BJ (cell line): ENCODE results near the gene PSORS1C1. TPM values are rescaled to one million over a fixed set of nuclear protein-coding genes. Genes with fewer than 3 reads are reported as not detected.

Experiments used
- CTCF ChIA-PET: fragments of 350-600 bp; formaldehyde crosslinking; extraction: SDS; loops from one replicate; lab custom pipeline; 2021; ENCODE audit warnings: antibody characterized with exemption, inconsistent platforms; lab: Yijun Ruan, JAX
- POLR2A ChIA-PET: fragments of 300-600 bp; sonication (Branson Sonifier 250); formaldehyde crosslinking; extraction: SDS; loops from one replicate; lab custom pipeline; 2021; ENCODE audit warnings: antibody characterized with exemption; lab: Charles Lee
- DNase-seq: peaks from one replicate; pipeline ENCODE4 v3.0.0-alpha.2; 2011; ENCODE audit warnings: low read depth
- H3K27me3 ChIP-seq: 2 replicates; pipeline ENCODE4 v1.6.0; 2011; ENCODE audit warnings: low read length; ENCODE audit not compliant: control insufficient read depth, insufficient read depth
- H3K36me3 ChIP-seq: 2 replicates; pipeline ENCODE4 v1.5.1; 2011; ENCODE audit warnings: low read length; ENCODE audit not compliant: control insufficient read depth, insufficient read depth
- H3K4me3 ChIP-seq: 2 replicates; pipeline ENCODE4 v1.5.1; 2011; ENCODE audit warnings: low read depth, mild to moderate bottlenecking, control low read depth, low read length
- polyA plus RNA-seq: library from polyadenylated mRNA; depleted of rRNA; stranded (reverse); fragments of >200 nt; gene quantifications from 2 replicates; pipeline ENCODE4 v1.2.3, GENCODE V29; 2011
- TF ChIP-seq, protein P1 (sequence below): IDR thresholded peaks from 2 replicates; pipeline ENCODE4 v1.5.1; 2011; ENCODE audit warnings: low read depth, mild to moderate bottlenecking, control low read depth, inconsistent platforms, low read length, moderate library complexity; ENCODE audit not compliant: insufficient read depth

PSORS1C1 gene
- polyA plus RNA-seq, 1 experiment, result 6.7 TPM

DNA sequence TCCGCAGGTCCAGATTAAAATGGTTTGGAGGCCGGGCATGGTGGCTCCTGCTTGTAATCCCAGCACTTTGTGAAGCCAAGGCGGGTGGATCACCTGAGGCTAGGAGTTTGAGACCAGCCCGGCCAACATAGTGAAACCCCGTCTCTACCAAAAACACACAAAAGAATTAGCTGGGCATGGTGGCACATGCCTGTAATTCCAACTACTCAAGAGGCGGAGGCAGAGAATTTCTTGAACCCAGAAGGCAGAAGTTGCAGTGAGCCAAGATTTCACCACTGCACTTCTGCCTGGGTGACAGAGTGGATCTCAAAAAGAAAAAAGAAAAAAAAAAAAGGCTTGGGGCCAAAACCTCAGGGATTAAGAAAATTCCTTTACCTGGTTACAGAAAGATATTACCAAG lies 32.7 kb upstream of the PSORS1C1 start:
- POLR2A ChIA-PET, result no interaction called here

GRCh38 chr6:31083742-31084354 lies 30.8 kb upstream of the PSORS1C1 start:
- ChIA-PET CTCF (interaction anchor here (0.6 to 5.6 kb wide), 7 partner anchors 11 to 486 kb away, joined by 3 to 78 read pairs (median 5); partner anchors contain the start of gene VARS2), POLR2A (no interaction called here)
- no peak for DNase-seq
- Histone ChIP-seq H3K4me3 (no peak overlapping the region), H3K36me3 (no peaks in the 10 kb centered on the region), H3K27me3 (no peaks in the 10 kb centered on the region)
- TF ChIP-seq, protein P1, sequence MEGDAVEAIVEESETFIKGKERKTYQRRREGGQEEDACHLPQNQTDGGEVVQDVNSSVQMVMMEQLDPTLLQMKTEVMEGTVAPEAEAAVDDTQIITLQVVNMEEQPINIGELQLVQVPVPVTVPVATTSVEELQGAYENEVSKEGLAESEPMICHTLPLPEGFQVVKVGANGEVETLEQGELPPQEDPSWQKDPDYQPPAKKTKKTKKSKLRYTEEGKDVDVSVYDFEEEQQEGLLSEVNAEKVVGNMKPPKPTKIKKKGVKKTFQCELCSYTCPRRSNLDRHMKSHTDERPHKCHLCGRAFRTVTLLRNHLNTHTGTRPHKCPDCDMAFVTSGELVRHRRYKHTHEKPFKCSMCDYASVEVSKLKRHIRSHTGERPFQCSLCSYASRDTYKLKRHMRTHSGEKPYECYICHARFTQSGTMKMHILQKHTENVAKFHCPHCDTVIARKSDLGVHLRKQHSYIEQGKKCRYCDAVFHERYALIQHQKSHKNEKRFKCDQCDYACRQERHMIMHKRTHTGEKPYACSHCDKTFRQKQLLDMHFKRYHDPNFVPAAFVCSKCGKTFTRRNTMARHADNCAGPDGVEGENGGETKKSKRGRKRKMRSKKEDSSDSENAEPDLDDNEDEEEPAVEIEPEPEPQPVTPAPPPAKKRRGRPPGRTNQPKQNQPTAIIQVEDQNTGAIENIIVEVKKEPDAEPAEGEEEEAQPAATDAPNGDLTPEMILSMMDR, result peak; percentile 51

More for the DNA sequence above, 32.7 kb upstream of the PSORS1C1 start:
- no peak for DNase-seq
- H3K36me3 ChIP-seq, result no peaks in the 10 kb centered on the region
- no peaks in the 10 kb centered on the region for H3K27me3 ChIP-seq
- CTCF ChIA-PET, result interaction anchor here (0.7 to 10.4 kb wide), 7 partner anchors 9 to 358 kb away, joined by 3 to 194 read pairs (median 6); partner anchors contain the start of gene VARS2
- H3K4me3 ChIP-seq, result no peak overlapping the region
- TF ChIP-seq, protein P1, result no peak

DNA sequence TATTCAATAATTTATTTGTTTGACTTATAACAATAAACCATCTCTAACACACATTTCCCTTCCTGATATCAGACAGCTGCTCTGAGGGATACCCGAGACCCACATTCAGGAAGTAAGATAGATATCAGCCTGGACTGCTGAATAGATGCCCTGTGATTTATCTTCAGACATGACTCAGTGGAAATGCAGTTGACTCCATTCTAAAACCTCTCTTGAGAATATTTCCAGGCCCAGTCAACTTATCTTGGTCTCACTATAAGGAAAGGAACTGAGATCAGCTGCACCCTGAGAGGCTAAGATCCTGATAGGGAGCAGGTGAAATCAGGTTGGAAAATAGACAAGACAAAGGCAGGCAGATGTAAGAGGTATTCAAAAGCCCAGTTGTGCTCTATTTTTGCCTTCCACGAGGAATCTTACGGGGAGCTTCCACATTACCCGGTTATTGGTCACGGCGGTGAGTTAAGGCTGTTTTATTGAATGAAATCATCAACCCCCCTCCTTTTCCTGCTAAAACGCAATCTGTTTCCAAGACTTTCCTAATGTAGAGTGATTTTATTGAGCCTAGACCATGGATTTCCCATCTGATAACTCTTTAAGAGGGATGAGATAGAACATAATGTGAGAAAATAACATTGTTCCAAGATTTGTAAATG lies 27.7 kb upstream of the PSORS1C1 start:
- H3K4me3 ChIP-seq, result no peak overlapping the region
- H3K27me3 ChIP-seq, result no peaks in the 10 kb centered on the region; the same call in 1 of the 2 replicates
- no peaks in the 10 kb centered on the region for H3K36me3 ChIP-seq
- ChIA-PET POLR2A (interaction anchor here (0.6 kb wide), 1 partner anchor 255 kb away, joined by 3 read pairs; no protein-coding TSS in a partner anchor), CTCF (interaction anchor here (0.6 to 5.6 kb wide), 54 partner anchors 9 to 547 kb away, joined by 3 to 78 read pairs (median 4); partner anchors contain the start of genes MUC22, MUCL3, PSORS1C1 and VARS2)
- TF ChIP-seq, protein P1, result no peak
- no peak for DNase-seq

- no peak for DNase-seq
Observed at GRCh38 chr6:31087494-31088089, 27.0 kb upstream of the PSORS1C1 start.

More at GRCh38 chr6:31087494-31088089, 27.0 kb upstream of the PSORS1C1 start:
- TF ChIP-seq, protein P1, result peak; percentile 69
- ChIA-PET POLR2A (interaction anchor here (0.6 kb wide), 2 partner anchors 256 to 473 kb away, joined by 3 to 5 read pairs; no protein-coding TSS in a partner anchor), CTCF (interaction anchor here (0.6 to 5.6 kb wide), 49 partner anchors 8 to 548 kb away, joined by 3 to 78 read pairs (median 4); partner anchors contain the start of genes MUC22, PSORS1C1 and VARS2)
- Histone ChIP-seq H3K27me3 (no peaks in the 10 kb centered on the region; the same call in 1 of the 2 replicates), H3K36me3 (no peaks in the 10 kb centered on the region), H3K4me3 (no peak overlapping the region)
